HG02840 (cell line): ENCODE results near the gene LTB.
"Not testable (repeated sequence)": the region's sequence is repeated elsewhere in the genome, so short reads cannot be mapped to it uniquely, and the experiment has no call there.

Experiments used
- ATAC-seq: cut with Tn5 transposase; IDR thresholded peaks from one replicate; pipeline ENCODE4 v1.9.1; 2021; ENCODE audit warnings: mild to moderate bottlenecking, moderate library complexity, moderate number of reproducible peaks; ENCODE audit not compliant: unreplicated experiment, low FRiP score

The LTB gene

GRCh38 chr6:31556307-31556706 is 25.9 kb downstream of the LTB start:
- no peak for ATAC-seq

GRCh38 chr6:31551371-31551770 is 30.9 kb downstream of the LTB start:
- not testable (repeated sequence) for ATAC-seq

- ATAC-seq = no peak
These were observed 33.7 kb downstream of the LTB start for GRCh38 chr6:31548544-31548873.

GRCh38 chr6:31547727-31548543 is 34.3 kb downstream of the LTB start:
- ATAC-seq = no peak

GRCh38 chr6:31546958-31547726 is 35.1 kb downstream of the LTB start, which contains the start of gene NFKBIL1:
Gene NFKBIL1, plus strand, starts transcription at chr6:31547608. Its CDS starts 87 bp downstream, at chr6:31547695.
- peak; percentile 72 for ATAC-seq

- ATAC-seq = no peak
These were observed 35.8 kb downstream of the LTB start, which contains the start of gene ATP6V1G2 for GRCh38 chr6:31546339-31546957. Gene ATP6V1G2, minus strand, starts transcription at chr6:31546608. Its CDS starts 49 bp downstream, at chr6:31546559.

GRCh38 chr6:31545291-31545690 is 36.9 kb downstream of the LTB start:
- ATAC-seq = no peak

GRCh38 chr6:31544676-31545075 is 37.5 kb downstream of the LTB start:
- no peak for ATAC-seq

GRCh38 chr6:31543639-31544038 is 38.6 kb downstream of the LTB start:
- no peak for ATAC-seq

GRCh38 chr6:31541658-31542521 is 40.3 kb downstream of the LTB start, which contains the start of gene DDX39B:
Gene DDX39B, minus strand, starts transcription at chr6:31542003. Its CDS starts 1,471 bp downstream, at chr6:31540532.
- peak; percentile 85 for ATAC-seq

- ATAC-seq = peak; percentile 7
These were observed 41.1 kb downstream of the LTB start for GRCh38 chr6:31541059-31541657.

- ATAC-seq = no peak
These were observed 41.6 kb downstream of the LTB start for GRCh38 chr6:31540640-31541039.

- ATAC-seq = no peak
These were observed 43.3 kb downstream of the LTB start for GRCh38 chr6:31538805-31539400.

- no peak for ATAC-seq
These were observed 46.5 kb downstream of the LTB start for GRCh38 chr6:31535538-31536324.

- no peak for ATAC-seq
These were observed 47.6 kb downstream of the LTB start for GRCh38 chr6:31534521-31535040.

GRCh38 chr6:31534011-31534410 is 48.2 kb downstream of the LTB start:
- no peak for ATAC-seq

GRCh38 chr6:31533455-31533841 is 48.8 kb downstream of the LTB start:
- no peak for ATAC-seq
